AG04449 (cell line): Measurements from ENCODE around the gene PANX3.

Experiments
- CTCF ChIA-PET: fragments of 350-600 bp; formaldehyde crosslinking; extraction: SDS; loops from one replicate; lab custom pipeline; 2021; ENCODE audit warnings: antibody characterized with exemption; lab: Yijun Ruan, JAX
- POLR2A ChIA-PET: fragments of 400-600, 350-600 bp; formaldehyde crosslinking; extraction: SDS; loops from one replicate; lab custom pipeline; 2020; ENCODE audit warnings: antibody characterized with exemption, inconsistent platforms; lab: Yijun Ruan, JAX
- DNase-seq: peaks from one replicate; pipeline ENCODE4 v3.0.0-alpha.2; 2010; ENCODE audit warnings: low read depth, low spot score
- H3K4me3 ChIP-seq: 2 replicates; pipeline ENCODE4 v1.5.1; 2011; ENCODE audit warnings: low read depth, mild to moderate bottlenecking, control low read depth, low read length
- TF ChIP-seq, protein P1 (sequence below): IDR thresholded peaks from one replicate; pipeline ENCODE4 v1.5.1; 2011; ENCODE audit warnings: mild to moderate bottlenecking, moderate library complexity, low read length, control low read depth, inconsistent platforms; ENCODE audit not compliant: insufficient read depth; ENCODE audit errors: missing control alignments

Gene PANX3

DNA sequence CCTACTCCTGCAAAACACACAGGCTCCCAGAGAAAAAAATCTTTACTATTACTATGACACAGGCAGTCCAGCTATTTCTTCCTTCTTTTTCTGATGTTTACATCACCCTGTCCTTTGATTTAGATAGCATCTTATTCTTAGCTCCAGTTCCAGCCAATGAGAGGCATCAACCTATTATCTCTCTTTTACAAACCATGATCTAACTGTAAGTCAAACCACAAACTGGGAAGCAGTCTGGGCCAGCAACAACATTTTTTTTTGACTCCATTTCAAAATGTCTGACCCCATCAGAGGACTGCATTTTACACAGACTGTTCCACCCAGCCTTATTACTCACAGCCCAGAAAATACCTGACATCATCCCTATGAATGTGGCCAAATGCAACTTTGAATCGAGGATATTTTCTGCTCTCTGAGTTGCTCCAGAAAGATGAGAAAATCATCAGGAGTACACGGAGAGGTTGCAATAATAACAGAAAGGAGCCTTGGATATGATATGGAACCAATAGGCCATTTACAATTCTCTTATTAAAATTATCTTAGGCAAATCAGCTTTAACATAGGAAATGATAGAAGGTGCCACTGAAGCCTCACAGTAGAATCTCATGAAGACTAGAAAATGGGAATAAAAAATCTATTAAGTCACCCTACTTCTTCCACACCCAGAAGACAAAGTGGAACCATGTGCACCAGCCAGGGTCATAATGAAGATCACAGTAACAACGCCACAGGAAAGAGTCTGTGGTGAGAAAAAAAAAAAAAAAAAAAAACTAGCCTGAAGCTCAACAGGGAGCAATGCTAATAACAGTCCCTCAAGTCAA is 32.6 kb downstream of the PANX3 start:
- DNase-seq, result peak; percentile 83
- POLR2A ChIA-PET, result interaction anchor here (0.9 to 2.7 kb wide), 2 partner anchors 21 to 29 kb away, joined by 3 to 10 read pairs; partner anchors contain the start of genes SIAE, SPA17 and TBRG1
- H3K4me3 ChIP-seq, result no peak overlapping the region
- TF ChIP-seq, protein P1, sequence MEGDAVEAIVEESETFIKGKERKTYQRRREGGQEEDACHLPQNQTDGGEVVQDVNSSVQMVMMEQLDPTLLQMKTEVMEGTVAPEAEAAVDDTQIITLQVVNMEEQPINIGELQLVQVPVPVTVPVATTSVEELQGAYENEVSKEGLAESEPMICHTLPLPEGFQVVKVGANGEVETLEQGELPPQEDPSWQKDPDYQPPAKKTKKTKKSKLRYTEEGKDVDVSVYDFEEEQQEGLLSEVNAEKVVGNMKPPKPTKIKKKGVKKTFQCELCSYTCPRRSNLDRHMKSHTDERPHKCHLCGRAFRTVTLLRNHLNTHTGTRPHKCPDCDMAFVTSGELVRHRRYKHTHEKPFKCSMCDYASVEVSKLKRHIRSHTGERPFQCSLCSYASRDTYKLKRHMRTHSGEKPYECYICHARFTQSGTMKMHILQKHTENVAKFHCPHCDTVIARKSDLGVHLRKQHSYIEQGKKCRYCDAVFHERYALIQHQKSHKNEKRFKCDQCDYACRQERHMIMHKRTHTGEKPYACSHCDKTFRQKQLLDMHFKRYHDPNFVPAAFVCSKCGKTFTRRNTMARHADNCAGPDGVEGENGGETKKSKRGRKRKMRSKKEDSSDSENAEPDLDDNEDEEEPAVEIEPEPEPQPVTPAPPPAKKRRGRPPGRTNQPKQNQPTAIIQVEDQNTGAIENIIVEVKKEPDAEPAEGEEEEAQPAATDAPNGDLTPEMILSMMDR, result no peak
- CTCF ChIA-PET, result interaction anchor here (0.6 to 4.7 kb wide), 42 partner anchors 10 to 809 kb away, joined by 3 to 102 read pairs (median 6); partner anchors contain the start of genes ESAM, MSANTD2, ROBO3 and ROBO4

DNA sequence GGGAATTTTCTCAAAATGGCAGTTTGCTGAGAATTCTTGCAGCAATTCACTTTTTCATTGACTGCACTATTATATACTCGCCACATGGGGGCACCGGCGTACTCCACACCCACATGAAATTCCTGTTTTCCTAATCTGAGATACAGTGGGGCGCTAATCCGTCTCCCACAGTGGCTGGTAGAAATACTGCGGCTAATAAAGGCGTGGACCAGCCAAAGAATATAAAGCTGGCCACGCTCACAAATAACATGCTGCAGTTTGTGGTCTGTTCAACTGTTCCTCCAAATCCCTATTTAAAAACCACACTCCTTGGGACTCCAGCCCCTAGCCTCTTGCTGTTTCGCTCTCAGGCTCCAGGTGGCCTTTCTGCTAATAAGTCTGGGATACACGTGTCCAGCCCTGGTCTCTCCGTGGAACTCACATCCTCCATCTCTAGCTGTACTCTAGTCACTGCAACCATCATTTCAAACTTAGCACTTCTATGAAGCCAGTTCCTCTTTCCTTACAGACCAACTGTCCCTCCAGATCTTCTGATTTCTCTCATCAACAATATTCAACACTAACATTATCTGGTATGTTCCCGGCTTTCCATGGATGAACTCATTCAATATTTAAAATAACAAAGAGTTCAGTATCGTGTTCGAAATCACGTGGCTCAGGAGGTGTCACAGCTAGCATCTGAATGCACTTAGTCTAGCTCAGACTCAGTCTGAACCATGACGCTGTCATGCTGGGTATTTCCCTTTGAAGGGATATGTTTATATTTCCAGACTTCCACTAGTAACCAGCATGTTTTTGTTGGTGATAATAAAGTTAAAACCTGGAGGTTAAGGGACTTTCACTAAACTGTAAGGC is 33.4 kb downstream of the PANX3 start:
- CTCF ChIA-PET, result interaction anchor here (0.5 to 4.7 kb wide), 50 partner anchors 9 to 1015 kb away, joined by 3 to 102 read pairs (median 5); partner anchors contain the start of genes ESAM, MSANTD2, ROBO3 and ROBO4
- peak overlapping the region; percentile 36 for H3K4me3 ChIP-seq
- DNase-seq, result peak; percentile 28
- POLR2A ChIA-PET, result interaction anchor here (0.7 to 2.7 kb wide), 2 partner anchors 21 to 22 kb away, joined by 3 to 10 read pairs; partner anchors contain the start of gene TBRG1
- TF ChIP-seq, protein P1, result peak; percentile 68

DNA sequence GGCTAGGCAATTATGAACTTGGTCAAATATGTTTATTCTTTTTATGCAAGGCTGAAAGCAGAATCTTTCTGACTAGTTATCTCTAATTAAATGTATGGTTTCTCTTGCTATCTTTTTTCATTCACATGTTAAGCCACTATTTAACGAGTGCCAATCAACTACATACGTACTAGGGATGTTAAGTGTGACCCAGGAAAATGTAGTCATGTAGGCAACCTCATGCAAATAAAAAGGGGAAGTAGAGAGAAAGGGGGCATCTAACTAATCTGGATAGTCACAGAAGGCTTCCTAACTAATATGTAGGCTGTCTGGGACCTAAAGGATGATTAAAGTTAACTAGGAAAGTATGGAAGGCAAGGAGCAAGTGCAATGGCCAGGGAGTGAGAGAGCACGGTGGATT is 34.9 kb downstream of the PANX3 start:
- ChIA-PET CTCF (interaction anchor here (1.0 to 4.7 kb wide), 7 partner anchors 15 to 221 kb away, joined by 3 to 102 read pairs (median 20); no protein-coding TSS in a partner anchor), POLR2A (no interaction called here)
- no peak overlapping the region for H3K4me3 ChIP-seq
- DNase-seq, result no peak
- TF ChIP-seq, protein P1, result no peak

DNA sequence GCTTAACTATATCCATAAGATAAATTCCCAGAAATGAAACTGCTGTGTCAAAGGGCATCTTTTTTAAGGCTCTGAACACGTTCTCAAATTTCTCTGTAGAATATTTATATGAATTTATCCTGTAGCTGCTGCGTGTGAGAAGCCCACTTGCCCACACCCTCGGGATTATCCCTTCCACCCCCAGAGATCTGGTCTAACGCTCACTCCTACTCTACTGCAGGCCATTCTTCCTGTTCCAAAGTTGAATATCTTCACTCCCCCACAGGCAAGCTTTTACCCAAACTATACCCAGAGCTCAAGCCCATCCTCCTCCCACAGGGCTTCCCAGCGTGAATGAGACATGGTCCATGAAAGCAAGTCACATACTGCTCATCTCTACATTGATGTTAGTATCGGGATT is 37.4 kb downstream of the PANX3 start:
- CTCF ChIA-PET, result interaction anchor here (0.6 to 3.2 kb wide), 10 partner anchors 9 to 290 kb away, joined by 3 to 20 read pairs (median 5); no protein-coding TSS in a partner anchor
- TF ChIP-seq, protein P1, result no peak
- H3K4me3 ChIP-seq, result no peak overlapping the region
- no peak for DNase-seq
- POLR2A ChIA-PET, result no interaction called here

DNA sequence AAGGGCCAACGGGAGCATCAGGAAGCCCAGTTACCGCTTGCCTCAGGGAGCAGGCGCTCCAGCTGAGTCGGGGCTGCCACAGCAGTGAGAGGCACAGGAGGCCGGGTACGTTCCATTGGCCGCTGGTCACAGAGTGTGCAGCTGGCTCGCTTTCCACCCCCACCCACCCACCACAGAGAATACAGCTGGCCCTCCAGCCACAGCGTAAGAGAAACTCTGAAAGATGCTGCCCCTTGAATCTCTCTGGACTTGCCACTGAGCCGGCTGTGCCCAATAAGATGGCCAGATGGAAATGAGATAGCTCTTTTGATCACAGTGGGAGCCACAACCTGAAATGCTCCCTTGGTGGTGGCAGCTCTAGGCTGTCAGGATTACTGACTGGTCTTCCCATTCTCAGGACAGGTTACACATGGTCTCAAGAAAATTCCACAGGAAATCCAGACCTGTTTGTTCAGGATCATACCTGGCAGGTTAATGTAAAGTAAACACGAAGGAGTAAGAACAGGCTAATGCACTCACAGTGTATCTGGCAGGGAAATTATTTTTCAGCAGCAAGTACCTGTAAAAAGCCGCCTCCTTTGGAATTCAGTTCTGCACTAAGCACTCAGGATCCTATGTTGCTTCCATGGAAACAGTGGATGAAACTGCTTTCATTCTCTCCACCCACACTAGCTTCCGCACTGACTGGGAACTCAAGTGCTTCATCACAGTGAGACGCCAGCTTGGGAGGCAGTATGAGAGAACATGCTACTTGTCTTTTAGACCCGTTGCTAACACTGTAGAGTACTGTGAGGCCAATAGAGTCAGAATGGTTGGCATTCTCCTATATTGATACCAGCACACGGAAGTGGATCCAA is 45.8 kb downstream of the PANX3 start:
- no peak overlapping the region for H3K4me3 ChIP-seq
- POLR2A ChIA-PET, result no interaction called here
- TF ChIP-seq, protein P1, result no peak
- DNase-seq, result no peak
- CTCF ChIA-PET, result interaction anchor here (0.9 to 6.9 kb wide), 4 partner anchors 13 to 132 kb away, joined by 3 to 46 read pairs (median 4); no protein-coding TSS in a partner anchor
